Fibroblast of the conjunctiva (primary cell): Measurements from ENCODE around the gene PREX1.
"Not testable (repeated sequence)": the region's sequence is repeated elsewhere in the genome, so short reads cannot be mapped to it uniquely, and the experiment has no call there.

Experiments used
- DNase-seq: peaks from one replicate; pipeline ENCODE4 v3.0.0-alpha.2; 2010; ENCODE audit warnings: low read depth

PREX1 gene

GRCh38 chr20:48794360-48794759, 33.4 kb downstream of the PREX1 start:
- DNase-seq = no peak

GRCh38 chr20:48793776-48794175, 34.0 kb downstream of the PREX1 start:
- DNase-seq = no peak

GRCh38 chr20:48791666-48792071, 36.1 kb downstream of the PREX1 start:
- peak; percentile 55 for DNase-seq

- no peak for DNase-seq
Observed at GRCh38 chr20:48791014-48791413, 36.8 kb downstream of the PREX1 start.

GRCh38 chr20:48790473-48791003, 37.3 kb downstream of the PREX1 start:
- DNase-seq = no peak

- no peak for DNase-seq
Observed at GRCh38 chr20:48789781-48790472, 37.9 kb downstream of the PREX1 start.

- DNase-seq = no peak
Observed at GRCh38 chr20:48789185-48789668, 38.6 kb downstream of the PREX1 start.

- DNase-seq = no peak
Observed at GRCh38 chr20:48788486-48789072, 39.2 kb downstream of the PREX1 start.

- peak; percentile 46 for DNase-seq
Observed at GRCh38 chr20:48787861-48788375, 39.9 kb downstream of the PREX1 start.

- no peak for DNase-seq
Observed at GRCh38 chr20:48786951-48787705, 40.7 kb downstream of the PREX1 start.

- no peak for DNase-seq
Observed at GRCh38 chr20:48785801-48786200, 42.0 kb downstream of the PREX1 start.

GRCh38 chr20:48785256-48785655, 42.5 kb downstream of the PREX1 start:
- DNase-seq = no peak

- DNase-seq = no peak
Observed at GRCh38 chr20:48784273-48784641, 43.5 kb downstream of the PREX1 start.

GRCh38 chr20:48783533-48784272, 44.1 kb downstream of the PREX1 start:
- DNase-seq = no peak

GRCh38 chr20:48782901-48783308, 44.9 kb downstream of the PREX1 start:
- no peak for DNase-seq

GRCh38 chr20:48782053-48782452, 45.7 kb downstream of the PREX1 start:
- no peak for DNase-seq

- no peak for DNase-seq
Observed at GRCh38 chr20:48781634-48782033, 46.2 kb downstream of the PREX1 start.

GRCh38 chr20:48779435-48779834, 48.4 kb downstream of the PREX1 start:
- DNase-seq = no peak

- no peak for DNase-seq
Observed at GRCh38 chr20:48777821-48778220, 50.0 kb downstream of the PREX1 start.

- DNase-seq = no peak
Observed at GRCh38 chr20:48777005-48777404, 50.8 kb downstream of the PREX1 start.

GRCh38 chr20:48776306-48776705, 51.5 kb downstream of the PREX1 start:
- peak; percentile 50 for DNase-seq

GRCh38 chr20:48775545-48775944, 52.3 kb downstream of the PREX1 start:
- DNase-seq = not testable (repeated sequence)
